B cell (primary cell): ENCODE measurements around the gene DNAJC6.

Source experiments
- CTCF ChIP-seq: fragments of 200-600 bp; IDR thresholded peaks from one replicate; pipeline ENCODE4 v1.8.0; 2022; ENCODE audit warnings: antibody characterized with exemption, mild to moderate bottlenecking
- EZH2 ChIP-seq: IDR thresholded peaks from 2 replicates; pipeline ENCODE4 v1.6.1; 2012; ENCODE audit warnings: borderline replicate concordance, low read depth, mild to moderate bottlenecking, moderate library complexity, low read length; ENCODE audit not compliant: insufficient read depth, poor library complexity, severe bottlenecking

GRCh38 chr1:65432918-65433317 is 123.6 kb downstream of the DNAJC6 start:
- TF ChIP-seq EZH2 (no peak), CTCF (no peak)
